Erythroblast (primary cell): Measurements from ENCODE around the gene FCHSD2.

ENCODE experiments used
- DNase-seq, 2 experiments: peaks; one replicate each; lab custom pipeline; 2025; lab: John Stamatoyannopoulos, UW
- GATA1 ChIP-seq: IDR thresholded peaks from 2 replicates; pipeline ENCODE4 v1.6.1; 2011; ENCODE audit warnings: low read depth, mild to moderate bottlenecking, control low read depth, low read length, moderate library complexity
- POLR2A ChIP-seq: IDR thresholded peaks from 2 replicates; pipeline ENCODE4 v1.6.1; 2011; ENCODE audit warnings: mild to moderate bottlenecking, low read length

FCHSD2 gene

GRCh38 chr11:72848846-72849466, 293.2 kb downstream of the FCHSD2 start:
- peak; percentile 34 to 65 for DNase-seq
- no peak for TF ChIP-seq POLR2A
- no peak for TF ChIP-seq GATA1

GRCh38 chr11:72844356-72844755, 297.8 kb downstream of the FCHSD2 start:
- DNase-seq, result no peak
- TF ChIP-seq POLR2A, result no peak
- no peak for TF ChIP-seq GATA1

GRCh38 chr11:72842653-72843330, 299.3 kb downstream of the FCHSD2 start:
- no peak for TF ChIP-seq GATA1
- TF ChIP-seq POLR2A, result no peak
- DNase-seq, result no peak

GRCh38 chr11:72842126-72842525, 300.0 kb downstream of the FCHSD2 start:
- DNase-seq, result no peak
- TF ChIP-seq POLR2A, result no peak
- no peak for TF ChIP-seq GATA1

- DNase-seq, result no peak
- no peak for TF ChIP-seq GATA1
- no peak for TF ChIP-seq POLR2A
Observed at GRCh38 chr11:72841397-72841796, 300.7 kb downstream of the FCHSD2 start.

GRCh38 chr11:72840780-72841179, 301.3 kb downstream of the FCHSD2 start:
- TF ChIP-seq POLR2A (no peak), GATA1 (no peak)
- no peak for DNase-seq

GRCh38 chr11:72838691-72839305, 303.3 kb downstream of the FCHSD2 start:
- no peak for TF ChIP-seq POLR2A
- TF ChIP-seq GATA1, result no peak
- DNase-seq, result no peak

- no peak for DNase-seq
- TF ChIP-seq POLR2A (no peak), GATA1 (no peak)
Observed at GRCh38 chr11:72836111-72836510, 306.0 kb downstream of the FCHSD2 start.

GRCh38 chr11:72834905-72835304, 307.2 kb downstream of the FCHSD2 start:
- DNase-seq, result no peak
- TF ChIP-seq POLR2A (no peak), GATA1 (no peak)

GRCh38 chr11:72833811-72834493, 308.2 kb downstream of the FCHSD2 start:
- no peak for TF ChIP-seq GATA1
- no peak for TF ChIP-seq POLR2A
- no peak for DNase-seq

- peak; percentile 20 for TF ChIP-seq POLR2A
- TF ChIP-seq GATA1, result no peak
- no peak for DNase-seq
Observed at GRCh38 chr11:72833083-72833733, 308.9 kb downstream of the FCHSD2 start.

GRCh38 chr11:72832301-72833082, 309.6 kb downstream of the FCHSD2 start:
- no peak for TF ChIP-seq POLR2A
- no peak for TF ChIP-seq GATA1
- DNase-seq, result no peak

GRCh38 chr11:72831521-72832300, 310.4 kb downstream of the FCHSD2 start:
- peak; percentile 66 to 80 for DNase-seq
- no peak for TF ChIP-seq GATA1
- no peak for TF ChIP-seq POLR2A
